COLO668 (cell line): Measurements from ENCODE around the gene ACLY.
"Not testable (repeated sequence)": the region's sequence is repeated elsewhere in the genome, so short reads cannot be mapped to it uniquely, and the experiment has no call there.

Experiments
- DNase-seq: peaks from one replicate; lab custom pipeline; 2025; ENCODE audit not compliant: unreplicated experiment; lab: John Stamatoyannopoulos, UW

Gene ACLY

GRCh38 chr17:41836550-41837196, 82.1 kb downstream of the ACLY start:
- DNase-seq = no peak

GRCh38 chr17:41835800-41836549, 82.8 kb downstream of the ACLY start, which contains the start of gene NT5C3B:
Gene NT5C3B, minus strand, starts transcription at chr17:41836232. Its CDS starts 39 bp downstream, at chr17:41836193.
- no peak for DNase-seq

GRCh38 chr17:41835214-41835799, 83.4 kb downstream of the ACLY start:
- DNase-seq = no peak

GRCh38 chr17:41829961-41830360, 88.8 kb downstream of the ACLY start:
- DNase-seq = not testable (repeated sequence)

GRCh38 chr17:41825175-41825845, 93.4 kb downstream of the ACLY start:
- DNase-seq = no peak

GRCh38 chr17:41824086-41824485, 94.7 kb downstream of the ACLY start:
- no peak for DNase-seq

- DNase-seq = no peak
These were observed 95.2 kb downstream of the ACLY start for GRCh38 chr17:41823580-41823979.

- DNase-seq = no peak
These were observed 95.6 kb downstream of the ACLY start for GRCh38 chr17:41823141-41823524.

GRCh38 chr17:41822216-41823140, 96.3 kb downstream of the ACLY start:
- no peak for DNase-seq

- no peak for DNase-seq
These were observed 97.0 kb downstream of the ACLY start for GRCh38 chr17:41821776-41822175.

GRCh38 chr17:41818024-41818423, 100.7 kb downstream of the ACLY start:
- DNase-seq = no peak
